Breast epithelium (tissue), 3 donors: ENCODE data around the gene ECT2L.

ENCODE experiments used
- CTCF ChIP-seq, 3 donors: fragments of 450-650 bp; IDR thresholded peaks; one replicate each; pipeline ENCODE4 v1.5.1; 2016 to 2017; ENCODE audit warnings: antibody characterized with exemption in 3 of 3, mild to moderate bottlenecking in 3 of 3, moderate library complexity in 3 of 3
- POLR2A ChIP-seq: fragments of 450-650 bp; IDR thresholded peaks from one replicate; pipeline ENCODE4 v1.6.1; 2016; ENCODE audit warnings: antibody characterized with exemption, mild to moderate bottlenecking, moderate library complexity
- POLR2AphosphoS5 ChIP-seq, 3 donors: sonication (generic); formaldehyde crosslinking; IDR thresholded peaks; one replicate each; pipeline ENCODE4 v1.6.1; 2017; ENCODE audit warnings: antibody characterized with exemption in 3 of 3

- TF ChIP-seq CTCF (IDR thresholded peaks at IDR 0.05) = no peak
- TF ChIP-seq POLR2AphosphoS5 (IDR thresholded peaks at IDR 0.05) = no peak
- no peak for TF ChIP-seq POLR2A
These were observed 127.7 kb downstream of the ECT2L start for GRCh38 chr6:138923561-138923960.
